Activated naive CD8-positive, alpha-beta T cell treated with anti-CD3 and anti-CD28 coated beads for 36 hours (primary cell): ENCODE measurements around the gene CD99L2. TPM values are rescaled to one million over a fixed set of nuclear protein-coding genes. Genes with fewer than 3 reads are reported as not detected.

Source experiments
- DNase-seq: peaks from one replicate; pipeline ENCODE4 v3.0.0; 2021
- H3K27ac Mint-ChIP-seq: one replicate; pipeline ENCODE4 v1.8.0; 2022; ENCODE audit warnings: mild to moderate bottlenecking, moderate library complexity, mixed read lengths
- H3K27me3 Mint-ChIP-seq: one replicate; pipeline ENCODE4 v1.8.0; 2022; ENCODE audit warnings: mild to moderate bottlenecking, mixed read lengths
- H3K36me3 Mint-ChIP-seq: one replicate; pipeline ENCODE4 v1.8.0; 2021; ENCODE audit warnings: mild to moderate bottlenecking, mixed read lengths
- H3K4me1 Mint-ChIP-seq: one replicate; pipeline ENCODE4 v1.8.0; 2021; ENCODE audit warnings: mixed read lengths
- H3K4me3 Mint-ChIP-seq: one replicate; pipeline ENCODE4 v1.8.0; 2022; ENCODE audit warnings: mild to moderate bottlenecking, moderate library complexity, mixed read lengths
- H3K9me3 Mint-ChIP-seq: one replicate; pipeline ENCODE4 v1.8.0; 2022; ENCODE audit warnings: mixed read lengths
- total RNA-seq, 2 experiments: library from RNA; stranded (reverse); gene quantifications; one replicate each; pipeline ENCODE4 v1.2.3, GENCODE V29; 2021

Gene CD99L2
- total RNA-seq, 2 experiments from 2014 or later = 8.0 to 9.1 TPM

GRCh38 chrX:150772150-150772970 is 126.1 kb downstream of the CD99L2 start:
- peaks cover 4% of the 10 kb centered on the region for H3K36me3 Mint-ChIP-seq
- no peak overlapping the region for H3K27ac Mint-ChIP-seq
- H3K27me3 Mint-ChIP-seq = no peaks in the 10 kb centered on the region
- H3K9me3 Mint-ChIP-seq = no peaks in the 10 kb centered on the region
- peak; percentile 72 for DNase-seq
- H3K4me3 Mint-ChIP-seq = no peak overlapping the region
- H3K4me1 Mint-ChIP-seq = no peaks in the 10 kb centered on the region

- Mint-ChIP-seq H3K27me3 (no peaks in the 10 kb centered on the region), H3K4me1 (no peaks in the 10 kb centered on the region), H3K36me3 (peaks cover 4% of the 10 kb centered on the region), H3K4me3 (no peak overlapping the region), H3K27ac (no peak overlapping the region), H3K9me3 (no peaks in the 10 kb centered on the region)
- DNase-seq = no peak
Measured at GRCh38 chrX:150771116-150771515, 127.4 kb downstream of the CD99L2 start.

GRCh38 chrX:150770623-150771022 is 127.8 kb downstream of the CD99L2 start:
- Mint-ChIP-seq H3K4me3 (no peak overlapping the region), H3K9me3 (no peaks in the 10 kb centered on the region), H3K27ac (no peak overlapping the region), H3K27me3 (no peaks in the 10 kb centered on the region), H3K36me3 (peaks cover 4% of the 10 kb centered on the region), H3K4me1 (no peaks in the 10 kb centered on the region)
- DNase-seq = no peak

GRCh38 chrX:150769408-150769807 is 129.1 kb downstream of the CD99L2 start:
- no peaks in the 10 kb centered on the region for H3K4me1 Mint-ChIP-seq
- H3K9me3 Mint-ChIP-seq = no peaks in the 10 kb centered on the region
- H3K4me3 Mint-ChIP-seq = no peak overlapping the region
- H3K27ac Mint-ChIP-seq = no peak overlapping the region
- DNase-seq = no peak
- H3K36me3 Mint-ChIP-seq = no peaks in the 10 kb centered on the region
- no peaks in the 10 kb centered on the region for H3K27me3 Mint-ChIP-seq

GRCh38 chrX:150768580-150769190 is 129.8 kb downstream of the CD99L2 start:
- no peaks in the 10 kb centered on the region for H3K27me3 Mint-ChIP-seq

GRCh38 chrX:150768132-150768485 is 130.4 kb downstream of the CD99L2 start:
- Mint-ChIP-seq H3K27me3 (no peaks in the 10 kb centered on the region), H3K4me3 (no peak overlapping the region), H3K4me1 (no peaks in the 10 kb centered on the region), H3K27ac (no peak overlapping the region), H3K9me3 (no peaks in the 10 kb centered on the region), H3K36me3 (no peaks in the 10 kb centered on the region)
- DNase-seq = no peak

More at GRCh38 chrX:150768580-150769190, 129.8 kb downstream of the CD99L2 start:
- Mint-ChIP-seq H3K4me1 (no peaks in the 10 kb centered on the region), H3K36me3 (no peaks in the 10 kb centered on the region), H3K9me3 (no peaks in the 10 kb centered on the region), H3K27ac (no peak overlapping the region), H3K4me3 (no peak overlapping the region)
- DNase-seq = no peak

- Mint-ChIP-seq H3K4me3 (no peak overlapping the region), H3K36me3 (no peaks in the 10 kb centered on the region), H3K4me1 (no peaks in the 10 kb centered on the region), H3K9me3 (no peaks in the 10 kb centered on the region), H3K27ac (no peak overlapping the region), H3K27me3 (no peaks in the 10 kb centered on the region)
- DNase-seq = no peak
Measured at GRCh38 chrX:150767475-150768131, 130.9 kb downstream of the CD99L2 start.

- Mint-ChIP-seq H3K27me3 (no peaks in the 10 kb centered on the region), H3K27ac (no peak overlapping the region), H3K4me3 (no peak overlapping the region), H3K36me3 (no peaks in the 10 kb centered on the region), H3K4me1 (no peaks in the 10 kb centered on the region), H3K9me3 (no peaks in the 10 kb centered on the region)
- no peak for DNase-seq
Measured at GRCh38 chrX:150767045-150767395, 131.4 kb downstream of the CD99L2 start.

GRCh38 chrX:150766351-150767044 is 132.0 kb downstream of the CD99L2 start:
- no peaks in the 10 kb centered on the region for H3K9me3 Mint-ChIP-seq
- H3K27ac Mint-ChIP-seq = peak overlapping the region; percentile 38
- no peaks in the 10 kb centered on the region for H3K27me3 Mint-ChIP-seq

GRCh38 chrX:150765782-150766350 is 132.6 kb downstream of the CD99L2 start:
- no peaks in the 10 kb centered on the region for H3K9me3 Mint-ChIP-seq
- no peak for DNase-seq
- no peak overlapping the region for H3K27ac Mint-ChIP-seq
- H3K36me3 Mint-ChIP-seq = no peaks in the 10 kb centered on the region
- H3K4me3 Mint-ChIP-seq = no peak overlapping the region
- no peaks in the 10 kb centered on the region for H3K27me3 Mint-ChIP-seq
- no peaks in the 10 kb centered on the region for H3K4me1 Mint-ChIP-seq

More at GRCh38 chrX:150766351-150767044, 132.0 kb downstream of the CD99L2 start:
- Mint-ChIP-seq H3K4me3 (no peak overlapping the region), H3K36me3 (no peaks in the 10 kb centered on the region), H3K4me1 (no peaks in the 10 kb centered on the region)
- DNase-seq = no peak

- DNase-seq = no peak
- H3K27me3 Mint-ChIP-seq = no peaks in the 10 kb centered on the region
- H3K27ac Mint-ChIP-seq = no peak overlapping the region
- H3K36me3 Mint-ChIP-seq = no peaks in the 10 kb centered on the region
- H3K4me3 Mint-ChIP-seq = no peak overlapping the region
- H3K9me3 Mint-ChIP-seq = no peaks in the 10 kb centered on the region
- no peaks in the 10 kb centered on the region for H3K4me1 Mint-ChIP-seq
Measured at GRCh38 chrX:150765237-150765636, 133.2 kb downstream of the CD99L2 start.

- Mint-ChIP-seq H3K27me3 (no peaks in the 10 kb centered on the region), H3K36me3 (no peaks in the 10 kb centered on the region), H3K27ac (no peak overlapping the region), H3K4me1 (no peaks in the 10 kb centered on the region), H3K9me3 (no peaks in the 10 kb centered on the region), H3K4me3 (no peak overlapping the region)
- DNase-seq = no peak
Measured at GRCh38 chrX:150763810-150764209, 134.7 kb downstream of the CD99L2 start.

- no peaks in the 10 kb centered on the region for H3K9me3 Mint-ChIP-seq
- no peak overlapping the region for H3K27ac Mint-ChIP-seq
- H3K4me3 Mint-ChIP-seq = no peak overlapping the region
- no peaks in the 10 kb centered on the region for H3K27me3 Mint-ChIP-seq
- no peaks in the 10 kb centered on the region for H3K4me1 Mint-ChIP-seq
- DNase-seq = no peak
- H3K36me3 Mint-ChIP-seq = no peaks in the 10 kb centered on the region
Measured at GRCh38 chrX:150763303-150763797, 135.1 kb downstream of the CD99L2 start.

GRCh38 chrX:150762258-150763165 is 136.0 kb downstream of the CD99L2 start:
- Mint-ChIP-seq H3K36me3 (no peaks in the 10 kb centered on the region), H3K4me3 (no peak overlapping the region), H3K9me3 (no peaks in the 10 kb centered on the region), H3K4me1 (no peaks in the 10 kb centered on the region), H3K27ac (no peak overlapping the region), H3K27me3 (no peaks in the 10 kb centered on the region)
- no peak for DNase-seq
